Sigmoid colon (tissue), 4 donors: ENCODE measurements around the gene ENGASE.

Experiments
- CTCF ChIP-seq, 4 experiments: fragments of 450-650 bp in 3 of 4; fragments of 200-600 bp in 1 of 4; IDR thresholded peaks; one replicate each; pipeline ENCODE4 v1.5.1; 2016 to 2019; ENCODE audit warnings: antibody characterized with exemption in 4 of 4, mild to moderate bottlenecking in 3 of 4, moderate library complexity in 2 of 4
- EP300 ChIP-seq, 4 donors: sonication (generic); formaldehyde crosslinking; IDR thresholded peaks; one replicate each; pipeline ENCODE4 v1.6.1; 2017; ENCODE audit warnings: antibody characterized with exemption in 4 of 4
- POLR2A ChIP-seq, 2 donors: fragments of 450-650 bp; IDR thresholded peaks; one replicate each; pipeline ENCODE4 v1.6.1; 2016; ENCODE audit warnings: antibody characterized with exemption in 2 of 2, mild to moderate bottlenecking in 2 of 2, moderate library complexity in 2 of 2
- POLR2AphosphoS5 ChIP-seq, 4 donors: sonication (generic); formaldehyde crosslinking; IDR thresholded peaks; one replicate each; pipeline ENCODE4 v1.6.1; 2017; ENCODE audit warnings: antibody characterized with exemption in 4 of 4

- TF ChIP-seq CTCF (IDR thresholded peaks at IDR 0.05), result no peak
- no peak for TF ChIP-seq POLR2A (IDR thresholded peaks at IDR 0.05)
- TF ChIP-seq POLR2AphosphoS5 (IDR thresholded peaks at IDR 0.05), result no peak
- no peak for TF ChIP-seq EP300 (IDR thresholded peaks at IDR 0.05)
Observed at GRCh38 chr17:79080761-79081290, 6.2 kb downstream of the ENGASE start.
